ENCODE results near the gene RASAL2. TPM values are rescaled to one million over a fixed set of nuclear protein-coding genes. Genes with fewer than 3 reads are reported as not detected.

Gene RASAL2
- total RNA-seq, 1 donor from 2014 or later, result 18.3 TPM

DNA sequence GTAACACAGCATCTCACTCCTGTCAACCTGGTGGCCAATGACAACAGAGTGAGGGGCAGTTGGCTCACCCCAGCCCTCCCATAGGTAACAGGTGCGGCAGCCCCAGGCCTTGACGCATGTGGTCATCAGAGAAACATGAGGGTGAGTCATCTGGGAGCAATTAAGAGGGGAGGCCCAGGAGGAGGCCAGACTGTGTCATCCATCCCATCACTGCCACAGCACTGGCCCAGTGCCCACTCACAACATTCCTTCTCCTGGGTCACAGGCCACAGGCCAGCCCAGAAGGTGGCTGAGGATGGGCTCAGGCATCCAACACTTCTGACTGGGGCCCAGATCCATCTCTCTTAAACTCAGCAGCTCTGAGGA is 436.1 kb downstream of the RASAL2 start:
- H3K9me3 ChIP-seq (ENCODE audit: low read depth), result no peaks in the 10 kb centered on the region
- TF ChIP-seq EZH2 (IDR thresholded peaks at IDR 0.05), result no peak
- TF ChIP-seq EZH2phosphoT487 (IDR thresholded peaks at IDR 0.05), result no peak
- TF ChIP-seq, protein P1, sequence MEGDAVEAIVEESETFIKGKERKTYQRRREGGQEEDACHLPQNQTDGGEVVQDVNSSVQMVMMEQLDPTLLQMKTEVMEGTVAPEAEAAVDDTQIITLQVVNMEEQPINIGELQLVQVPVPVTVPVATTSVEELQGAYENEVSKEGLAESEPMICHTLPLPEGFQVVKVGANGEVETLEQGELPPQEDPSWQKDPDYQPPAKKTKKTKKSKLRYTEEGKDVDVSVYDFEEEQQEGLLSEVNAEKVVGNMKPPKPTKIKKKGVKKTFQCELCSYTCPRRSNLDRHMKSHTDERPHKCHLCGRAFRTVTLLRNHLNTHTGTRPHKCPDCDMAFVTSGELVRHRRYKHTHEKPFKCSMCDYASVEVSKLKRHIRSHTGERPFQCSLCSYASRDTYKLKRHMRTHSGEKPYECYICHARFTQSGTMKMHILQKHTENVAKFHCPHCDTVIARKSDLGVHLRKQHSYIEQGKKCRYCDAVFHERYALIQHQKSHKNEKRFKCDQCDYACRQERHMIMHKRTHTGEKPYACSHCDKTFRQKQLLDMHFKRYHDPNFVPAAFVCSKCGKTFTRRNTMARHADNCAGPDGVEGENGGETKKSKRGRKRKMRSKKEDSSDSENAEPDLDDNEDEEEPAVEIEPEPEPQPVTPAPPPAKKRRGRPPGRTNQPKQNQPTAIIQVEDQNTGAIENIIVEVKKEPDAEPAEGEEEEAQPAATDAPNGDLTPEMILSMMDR (IDR thresholded peaks at IDR 0.05), result no peak
- Mint-ChIP-seq H3K27me3 (ENCODE audit: insufficient read depth, low read depth) (peaks cover 4% of the 10 kb centered on the region), H3K36me3 (no peaks in the 10 kb centered on the region), H3K4me1 (peaks cover 2% of the 10 kb centered on the region), H3K27ac (no peak overlapping the region), H3K4me3 (no peak overlapping the region), H3K9me3 (no peaks in the 10 kb centered on the region)
- no peaks in the 10 kb centered on the region for H3K4me1 ChIP-seq
- H3K4me2 ChIP-seq, result no peak overlapping the region
- H3K9ac ChIP-seq, result no peak overlapping the region
- H3K36me3 ChIP-seq, result no peaks in the 10 kb centered on the region
- no peaks in the 10 kb centered on the region for H3F3A ChIP-seq (ENCODE audit: low read depth)
- H4K20me1 ChIP-seq (ENCODE audit: low read depth), result no peaks in the 10 kb centered on the region
- no peak for DNase-seq (ENCODE audit: low spot score)
- no peak overlapping the region for H3K27ac ChIP-seq
- no peak overlapping the region for H2AFZ ChIP-seq (replicated peaks)
- H3K79me2 ChIP-seq (ENCODE audit: low read depth), result no peaks in the 10 kb centered on the region
- H3K4me3 ChIP-seq, result no peak overlapping the region
- no peaks in the 10 kb centered on the region for H3K27me3 ChIP-seq

DNA sequence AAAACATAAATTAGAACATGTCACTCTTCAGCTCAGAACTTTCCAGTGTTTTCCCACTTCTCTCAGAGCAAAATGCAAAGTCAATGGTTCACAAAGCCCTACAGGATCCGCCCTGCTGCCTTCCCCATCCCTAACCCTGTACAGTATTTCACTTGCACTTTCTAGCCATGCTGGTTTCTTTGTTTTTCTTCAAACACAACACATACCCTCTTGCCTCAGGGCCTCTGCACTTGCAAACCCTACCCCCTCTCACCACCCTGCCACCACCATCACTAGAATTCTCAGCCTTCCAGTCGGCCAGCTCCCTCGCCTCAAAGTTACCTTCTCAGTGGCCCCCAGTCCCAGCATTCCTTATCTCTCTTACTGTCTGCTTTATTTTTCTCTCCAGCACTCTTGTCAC is 436.6 kb downstream of the RASAL2 start:
- Histone ChIP-seq H3K36me3 (no peaks in the 10 kb centered on the region), H3K4me2 (no peak overlapping the region), H3K9me3 (ENCODE audit: low read depth) (no peaks in the 10 kb centered on the region), H3K9ac (no peak overlapping the region), H3K27me3 (no peaks in the 10 kb centered on the region), H3F3A (ENCODE audit: low read depth) (no peaks in the 10 kb centered on the region), H2AFZ (replicated peaks) (no peak overlapping the region), H3K4me3 (no peak overlapping the region), H4K20me1 (ENCODE audit: low read depth) (no peaks in the 10 kb centered on the region), H3K27ac (no peak overlapping the region), H3K79me2 (ENCODE audit: low read depth) (no peaks in the 10 kb centered on the region), H3K4me1 (no peaks in the 10 kb centered on the region)
- Mint-ChIP-seq H3K4me1 (peaks cover 2% of the 10 kb centered on the region), H3K36me3 (no peaks in the 10 kb centered on the region), H3K9me3 (no peaks in the 10 kb centered on the region), H3K27me3 (ENCODE audit: insufficient read depth, low read depth) (peaks cover 4% of the 10 kb centered on the region), H3K4me3 (no peak overlapping the region), H3K27ac (no peak overlapping the region)
- TF ChIP-seq EZH2phosphoT487 (IDR thresholded peaks at IDR 0.05) (no peak), EZH2 (IDR thresholded peaks at IDR 0.05) (no peak)
- TF ChIP-seq, protein P1 (IDR thresholded peaks at IDR 0.05), result no peak
- DNase-seq (ENCODE audit: low spot score), result no peak

DNA sequence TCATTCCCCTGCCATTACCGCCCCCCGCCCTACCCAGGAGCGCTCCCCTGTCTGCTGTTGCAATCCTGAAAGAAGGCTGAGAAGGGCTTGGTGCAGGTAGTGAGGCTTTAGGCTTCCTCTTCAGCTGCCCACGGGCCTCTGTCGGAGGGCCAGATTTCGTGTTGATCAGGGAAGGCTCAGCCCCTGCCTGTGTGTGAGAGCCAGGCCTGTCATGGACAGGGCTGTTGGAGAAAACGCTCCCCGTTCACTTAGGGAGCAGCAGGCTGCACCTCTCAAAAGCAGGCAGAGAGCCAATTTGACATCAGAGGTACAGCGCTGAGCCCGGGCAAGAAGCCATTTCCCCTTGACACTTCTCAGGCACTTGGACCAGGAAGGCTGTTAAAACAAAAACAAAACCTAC is 438.0 kb downstream of the RASAL2 start:
- TF ChIP-seq EZH2phosphoT487 (IDR thresholded peaks at IDR 0.05), result no peak
- TF ChIP-seq EZH2 (IDR thresholded peaks at IDR 0.05), result no peak
- TF ChIP-seq, protein P1 (IDR thresholded peaks at IDR 0.05), result no peak
- no peaks in the 10 kb centered on the region for H3K9me3 Mint-ChIP-seq
- Histone ChIP-seq H3K4me2 (no peak overlapping the region), H3K27me3 (no peaks in the 10 kb centered on the region), H3K9me3 (ENCODE audit: low read depth) (no peaks in the 10 kb centered on the region), H2AFZ (replicated peaks) (peak overlapping the region; percentile 92), H3K4me1 (no peaks in the 10 kb centered on the region), H3K79me2 (ENCODE audit: low read depth) (no peaks in the 10 kb centered on the region), H3K36me3 (no peaks in the 10 kb centered on the region), H3K4me3 (no peak overlapping the region), H4K20me1 (ENCODE audit: low read depth) (no peaks in the 10 kb centered on the region), H3K9ac (no peak overlapping the region), H3K27ac (no peak overlapping the region), H3F3A (ENCODE audit: low read depth) (no peaks in the 10 kb centered on the region)
- H3K27me3 Mint-ChIP-seq (ENCODE audit: insufficient read depth, low read depth), result peaks cover 4% of the 10 kb centered on the region
- H3K4me1 Mint-ChIP-seq, result peaks cover 6% of the 10 kb centered on the region
- no peak overlapping the region for H3K4me3 Mint-ChIP-seq
- H3K27ac Mint-ChIP-seq, result no peak overlapping the region
- no peak for DNase-seq (ENCODE audit: low spot score)
- no peaks in the 10 kb centered on the region for H3K36me3 Mint-ChIP-seq

All from neural progenitor cell (in vitro differentiated cells).